Mammary epithelial cell (primary cell): ENCODE results near the gene TOLLIP.

Experiments used
- EZH2 ChIP-seq: IDR thresholded peaks from 2 replicates; pipeline ENCODE4 v1.6.1; 2012; ENCODE audit warnings: low read length, inconsistent platforms, borderline replicate concordance
- TF ChIP-seq, protein P1 (sequence below), 2 donors: IDR thresholded peaks in 1 of 2; conservative IDR thresholded peaks in 1 of 2; 2 replicates each; pipeline ENCODE4 v1.5.1; 2011 to 2012; ENCODE audit warnings: inconsistent platforms in 2 of 2, low read length in 2 of 2, mild to moderate bottlenecking in 2 of 2, control low read depth in 1 of 2, low read depth in 1 of 2; ENCODE audit not compliant: insufficient read depth in 1 of 2; ENCODE audit errors: extremely low read depth in 1 of 2

DNA sequence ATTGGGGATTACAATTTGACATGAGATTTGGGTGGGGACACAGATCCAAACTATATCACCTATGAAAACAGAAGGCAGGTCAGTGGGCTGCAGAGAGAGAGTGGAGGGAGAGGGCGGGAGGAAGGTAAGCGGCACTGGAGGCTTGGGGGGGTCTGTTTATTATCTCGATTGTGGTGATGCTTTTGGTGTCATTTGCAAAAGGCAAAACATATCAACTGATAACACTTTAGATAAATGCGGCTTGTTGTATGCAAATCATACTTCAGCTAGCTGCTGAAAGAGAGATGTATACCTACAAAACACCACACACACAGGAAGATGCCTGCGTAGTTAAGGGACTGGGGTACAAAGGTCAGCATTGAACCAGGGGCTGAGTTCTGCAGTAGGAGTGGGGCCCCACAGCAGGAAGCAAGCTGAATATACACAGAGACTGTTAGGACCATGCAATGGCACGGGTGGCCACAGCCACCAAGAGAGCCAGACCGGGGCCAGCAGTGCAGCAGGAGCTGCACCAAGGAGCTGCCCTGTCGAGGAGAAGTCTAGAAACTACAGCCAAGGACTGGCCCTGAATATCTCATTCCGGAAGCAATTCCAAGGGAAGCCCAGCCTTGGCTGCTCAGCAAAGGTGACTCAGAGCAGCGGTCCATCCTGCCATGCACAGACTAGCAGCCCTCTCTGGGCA is 23.8 kb upstream of the TOLLIP start:
- TF ChIP-seq, protein P1, sequence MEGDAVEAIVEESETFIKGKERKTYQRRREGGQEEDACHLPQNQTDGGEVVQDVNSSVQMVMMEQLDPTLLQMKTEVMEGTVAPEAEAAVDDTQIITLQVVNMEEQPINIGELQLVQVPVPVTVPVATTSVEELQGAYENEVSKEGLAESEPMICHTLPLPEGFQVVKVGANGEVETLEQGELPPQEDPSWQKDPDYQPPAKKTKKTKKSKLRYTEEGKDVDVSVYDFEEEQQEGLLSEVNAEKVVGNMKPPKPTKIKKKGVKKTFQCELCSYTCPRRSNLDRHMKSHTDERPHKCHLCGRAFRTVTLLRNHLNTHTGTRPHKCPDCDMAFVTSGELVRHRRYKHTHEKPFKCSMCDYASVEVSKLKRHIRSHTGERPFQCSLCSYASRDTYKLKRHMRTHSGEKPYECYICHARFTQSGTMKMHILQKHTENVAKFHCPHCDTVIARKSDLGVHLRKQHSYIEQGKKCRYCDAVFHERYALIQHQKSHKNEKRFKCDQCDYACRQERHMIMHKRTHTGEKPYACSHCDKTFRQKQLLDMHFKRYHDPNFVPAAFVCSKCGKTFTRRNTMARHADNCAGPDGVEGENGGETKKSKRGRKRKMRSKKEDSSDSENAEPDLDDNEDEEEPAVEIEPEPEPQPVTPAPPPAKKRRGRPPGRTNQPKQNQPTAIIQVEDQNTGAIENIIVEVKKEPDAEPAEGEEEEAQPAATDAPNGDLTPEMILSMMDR (conservative IDR thresholded peaks at IDR 0.05 in 1 of 2, IDR thresholded peaks at IDR 0.05 in 1 of 2; ENCODE audit: extremely low read depth in 1 of 2, insufficient read depth in 1 of 2, low read depth in 1 of 2, low read length in 2 of 2): no peak
- no peak for TF ChIP-seq EZH2
